SH-SY5Y (cell line): ENCODE results near the gene OGDHL.

ENCODE experiments used
- GATA2 ChIP-seq: IDR thresholded peaks from 2 replicates; pipeline ENCODE4 v1.6.1; 2011; ENCODE audit warnings: mild to moderate bottlenecking, low read depth, low read length
- GATA3 ChIP-seq: IDR thresholded peaks from 2 replicates; pipeline ENCODE4 v1.6.1; 2011; ENCODE audit warnings: low read depth, mild to moderate bottlenecking, low read length, moderate library complexity

GRCh38 chr10:49688920-49689319 lies 73.2 kb downstream of the OGDHL start:
- TF ChIP-seq GATA2 (no peak), GATA3 (no peak)
